K562 (cell line): ENCODE measurements around the gene COQ8A. TPM values are rescaled to one million over a fixed set of nuclear protein-coding genes. Genes with fewer than 3 reads are reported as not detected.

Experiments
- EGR1 ChIP-seq: fragments of 450-650 bp; conservative IDR thresholded peaks from 2 replicates; pipeline ENCODE4 v1.6.1; 2017; ENCODE audit warnings: mild to moderate bottlenecking
- GTF2E2 ChIP-seq: fragments of 200-800 bp; sonication (Bioruptor generic); IDR thresholded peaks from 2 replicates; pipeline ENCODE4 v1.6.1; 2016; ENCODE audit warnings: missing genetic modification characterization, missing compliant biosample characterization
- HMG20A ChIP-seq: fragments of 450-650 bp; formaldehyde crosslinking; conservative IDR thresholded peaks from 2 replicates; pipeline ENCODE4 v1.4.0; 2020; ENCODE audit warnings: mild to moderate bottlenecking, mixed read lengths
- L3MBTL2 ChIP-seq: fragments of 450-650 bp; IDR thresholded peaks from 2 replicates; pipeline ENCODE4 v1.6.1; 2016; ENCODE audit warnings: mild to moderate bottlenecking, moderate library complexity
- MED1 ChIP-seq: sonication (generic); formaldehyde crosslinking; IDR thresholded peaks from 2 replicates; pipeline ENCODE4 v1.8.1; 2023; ENCODE audit warnings: missing genetic modification reagents, borderline replicate concordance
- SMC3 ChIP-seq: conservative IDR thresholded peaks from 2 replicates; pipeline ENCODE4 v1.6.1; 2011; ENCODE audit warnings: low read depth, low read length, improper control_type of control experiment; ENCODE audit not compliant: insufficient read depth
- ZBTB8A ChIP-seq: fragments of 450-650 bp; IDR thresholded peaks from 2 replicates; pipeline ENCODE4 v1.6.1; 2018; ENCODE audit warnings: mild to moderate bottlenecking, moderate library complexity; ENCODE audit not compliant: partially characterized antibody
- ZNF561 ChIP-seq: fragments of 450-650 bp; formaldehyde crosslinking; conservative IDR thresholded peaks from 2 replicates; pipeline ENCODE4 v1.4.0; 2020; ENCODE audit warnings: mild to moderate bottlenecking, moderate library complexity
- polyA plus RNA-seq, 8 experiments: library from polyadenylated mRNA; depleted of rRNA in 4 of 8; stranded (reverse) in 5 of 8; unstranded in 3 of 8; fragments of >200 nt; fragmentation: Nextera tagmentation in 2 of 8; fragmentation: Illumina TruSeq in 1 of 8; extraction: Ambion mirVana in 2 of 8; extraction: Trizol in 1 of 8; gene quantifications; 2 replicates each; pipeline versions ENCODE4 v1.2.1 to v1.2.3, GENCODE V29; 2011 to 2014; ENCODE audit warnings: inconsistent platforms in 1 of 8, missing spikeins in 1 of 8
- total RNA-seq, 7 experiments: library from RNA; depleted of rRNA in 6 of 7; stranded (reverse); fragments of >200 nt in 6 of 7; fragmentation: Illumina TruSeq in 2 of 7; extraction: Trizol in 2 of 7; gene quantifications; 2 replicates each; pipeline versions ENCODE4 v1.2.1 to v1.2.3, GENCODE V29; 2011 to 2021; ENCODE audit warnings: low replicate concordance in 1 of 7
- TF ChIP-seq, protein P1 (sequence below): fragments of 450-650 bp; IDR thresholded peaks from 2 replicates; pipeline ENCODE4 v1.6.1; 2016; ENCODE audit warnings: low read depth
- TF ChIP-seq, protein P2 (sequence below): sonication (generic); formaldehyde crosslinking; IDR thresholded peaks from 2 replicates; pipeline ENCODE4 v1.8.1; 2022; ENCODE audit warnings: missing genetic modification reagents
- TF ChIP-seq, protein P3 (sequence below): fragments of 250-450 bp; sonication (Bioruptor Pico); IDR thresholded peaks from 2 replicates; pipeline ENCODE4 v1.4.0; 2020; ENCODE audit warnings: mild to moderate bottlenecking
- TF ChIP-seq, protein P4 (sequence below): fragments of 450-650 bp; IDR thresholded peaks from 2 replicates; pipeline ENCODE4 v1.6.1; 2017; ENCODE audit warnings: mild to moderate bottlenecking, moderate library complexity

Gene COQ8A
- total and polyA plus RNA-seq, 9 of the 15 experiments (the other 6 are each of a cell fraction or from before 2014, with no cell fraction given) = 2.6 to 54.3 (median 32.4) TPM

DNA sequence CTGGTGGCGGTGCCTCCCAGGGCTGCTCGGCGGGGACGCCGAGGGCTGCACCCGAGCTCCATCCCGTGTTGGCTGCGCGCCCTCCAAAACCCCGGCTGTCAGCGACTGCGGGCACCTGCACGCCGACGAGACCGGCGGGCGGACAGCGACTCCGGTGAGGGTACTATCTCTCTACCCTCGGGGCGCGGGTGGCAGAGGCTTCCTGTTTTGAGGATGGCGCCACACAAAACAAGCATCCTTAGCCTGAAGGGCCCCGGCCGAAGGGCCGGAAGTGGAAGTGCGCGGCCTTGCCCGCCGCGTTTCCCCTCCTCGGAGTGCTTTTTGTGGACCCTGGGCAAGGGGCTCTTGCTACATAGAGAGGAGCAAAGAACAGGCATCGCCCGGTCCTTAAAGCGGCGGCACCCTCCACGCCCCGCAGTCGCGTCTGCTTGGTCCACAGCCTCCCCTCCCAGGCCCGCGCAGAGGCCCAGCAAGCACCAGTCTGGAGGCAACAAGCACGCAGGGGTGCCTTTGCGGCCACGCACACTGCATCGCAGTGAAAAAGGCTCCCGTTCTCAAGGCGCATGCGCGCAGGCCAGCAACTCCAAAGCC lies 561 bp upstream of the COQ8A start (continued):
- TF ChIP-seq, protein P1, sequence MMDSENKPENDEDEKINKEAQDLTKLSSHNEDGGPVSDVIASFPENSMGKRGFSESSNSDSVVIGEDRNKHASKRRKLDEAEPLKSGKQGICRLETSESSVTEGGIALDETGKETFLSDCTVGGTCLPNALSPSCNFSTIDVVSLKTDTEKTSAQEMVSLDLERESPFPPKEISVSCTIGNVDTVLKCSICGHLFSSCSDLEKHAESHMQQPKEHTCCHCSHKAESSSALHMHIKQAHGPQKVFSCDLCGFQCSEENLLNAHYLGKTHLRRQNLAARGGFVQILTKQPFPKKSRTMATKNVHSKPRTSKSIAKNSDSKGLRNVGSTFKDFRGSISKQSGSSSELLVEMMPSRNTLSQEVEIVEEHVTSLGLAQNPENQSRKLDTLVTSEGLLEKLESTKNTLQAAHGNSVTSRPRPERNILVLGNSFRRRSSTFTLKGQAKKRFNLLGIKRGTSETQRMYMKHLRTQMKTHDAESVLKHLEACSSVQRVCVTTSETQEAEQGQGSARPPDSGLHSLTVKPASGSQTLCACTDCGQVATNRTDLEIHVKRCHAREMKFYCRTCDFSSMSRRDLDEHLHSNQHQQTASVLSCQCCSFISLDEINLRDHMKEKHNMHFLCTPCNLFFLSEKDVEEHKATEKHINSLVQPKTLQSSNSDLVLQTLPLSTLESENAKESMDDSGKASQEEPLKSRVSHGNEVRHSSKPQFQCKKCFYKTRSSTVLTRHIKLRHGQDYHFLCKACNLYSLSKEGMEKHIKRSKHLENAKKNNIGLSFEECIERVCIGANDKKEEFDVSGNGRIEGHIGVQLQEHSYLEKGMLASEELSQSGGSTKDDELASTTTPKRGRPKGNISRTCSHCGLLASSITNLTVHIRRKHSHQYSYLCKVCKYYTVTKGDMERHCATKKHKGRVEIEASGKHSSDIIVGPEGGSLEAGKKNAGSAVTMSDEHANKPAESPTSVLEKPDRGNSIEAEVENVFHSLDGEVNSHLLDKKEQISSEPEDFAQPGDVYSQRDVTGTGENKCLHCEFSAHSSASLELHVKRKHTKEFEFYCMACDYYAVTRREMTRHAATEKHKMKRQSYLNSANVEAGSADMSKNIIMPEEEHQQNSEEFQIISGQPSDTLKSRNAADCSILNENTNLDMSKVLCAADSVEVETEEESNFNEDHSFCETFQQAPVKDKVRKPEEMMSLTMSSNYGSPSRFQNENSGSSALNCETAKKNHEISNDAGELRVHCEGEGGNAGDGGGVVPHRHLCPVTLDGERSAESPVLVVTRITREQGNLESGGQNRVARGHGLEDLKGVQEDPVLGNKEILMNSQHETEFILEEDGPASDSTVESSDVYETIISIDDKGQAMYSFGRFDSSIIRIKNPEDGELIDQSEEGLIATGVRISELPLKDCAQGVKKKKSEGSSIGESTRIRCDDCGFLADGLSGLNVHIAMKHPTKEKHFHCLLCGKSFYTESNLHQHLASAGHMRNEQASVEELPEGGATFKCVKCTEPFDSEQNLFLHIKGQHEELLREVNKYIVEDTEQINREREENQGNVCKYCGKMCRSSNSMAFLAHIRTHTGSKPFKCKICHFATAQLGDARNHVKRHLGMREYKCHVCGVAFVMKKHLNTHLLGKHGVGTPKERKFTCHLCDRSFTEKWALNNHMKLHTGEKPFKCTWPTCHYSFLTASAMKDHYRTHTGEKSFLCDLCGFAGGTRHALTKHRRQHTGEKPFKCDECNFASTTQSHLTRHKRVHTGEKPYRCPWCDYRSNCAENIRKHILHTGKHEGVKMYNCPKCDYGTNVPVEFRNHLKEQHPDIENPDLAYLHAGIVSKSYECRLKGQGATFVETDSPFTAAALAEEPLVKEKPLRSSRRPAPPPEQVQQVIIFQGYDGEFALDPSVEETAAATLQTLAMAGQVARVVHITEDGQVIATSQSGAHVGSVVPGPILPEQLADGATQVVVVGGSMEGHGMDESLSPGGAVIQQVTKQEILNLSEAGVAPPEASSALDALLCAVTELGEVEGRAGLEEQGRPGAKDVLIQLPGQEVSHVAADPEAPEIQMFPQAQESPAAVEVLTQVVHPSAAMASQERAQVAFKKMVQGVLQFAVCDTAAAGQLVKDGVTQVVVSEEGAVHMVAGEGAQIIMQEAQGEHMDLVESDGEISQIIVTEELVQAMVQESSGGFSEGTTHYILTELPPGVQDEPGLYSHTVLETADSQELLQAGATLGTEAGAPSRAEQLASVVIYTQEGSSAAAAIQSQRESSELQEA = no peak
- TF ChIP-seq, protein P2, sequence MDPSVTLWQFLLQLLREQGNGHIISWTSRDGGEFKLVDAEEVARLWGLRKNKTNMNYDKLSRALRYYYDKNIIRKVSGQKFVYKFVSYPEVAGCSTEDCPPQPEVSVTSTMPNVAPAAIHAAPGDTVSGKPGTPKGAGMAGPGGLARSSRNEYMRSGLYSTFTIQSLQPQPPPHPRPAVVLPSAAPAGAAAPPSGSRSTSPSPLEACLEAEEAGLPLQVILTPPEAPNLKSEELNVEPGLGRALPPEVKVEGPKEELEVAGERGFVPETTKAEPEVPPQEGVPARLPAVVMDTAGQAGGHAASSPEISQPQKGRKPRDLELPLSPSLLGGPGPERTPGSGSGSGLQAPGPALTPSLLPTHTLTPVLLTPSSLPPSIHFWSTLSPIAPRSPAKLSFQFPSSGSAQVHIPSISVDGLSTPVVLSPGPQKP = no peak
- TF ChIP-seq, protein P3, sequence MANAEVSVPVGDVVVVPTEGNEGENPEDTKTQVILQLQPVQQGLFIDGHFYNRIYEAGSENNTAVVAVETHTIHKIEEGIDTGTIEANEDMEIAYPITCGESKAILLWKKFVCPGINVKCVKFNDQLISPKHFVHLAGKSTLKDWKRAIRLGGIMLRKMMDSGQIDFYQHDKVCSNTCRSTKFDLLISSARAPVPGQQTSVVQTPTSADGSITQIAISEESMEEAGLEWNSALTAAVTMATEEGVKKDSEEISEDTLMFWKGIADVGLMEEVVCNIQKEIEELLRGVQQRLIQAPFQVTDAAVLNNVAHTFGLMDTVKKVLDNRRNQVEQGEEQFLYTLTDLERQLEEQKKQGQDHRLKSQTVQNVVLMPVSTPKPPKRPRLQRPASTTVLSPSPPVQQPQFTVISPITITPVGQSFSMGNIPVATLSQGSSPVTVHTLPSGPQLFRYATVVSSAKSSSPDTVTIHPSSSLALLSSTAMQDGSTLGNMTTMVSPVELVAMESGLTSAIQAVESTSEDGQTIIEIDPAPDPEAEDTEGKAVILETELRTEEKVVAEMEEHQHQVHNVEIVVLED (CRISPR knock-in tag) = no peak
- TF ChIP-seq ZBTB8A = no peak
- no peak for TF ChIP-seq ZNF561 (CRISPR knock-in tag)
- TF ChIP-seq HMG20A (CRISPR knock-in tag) = no peak
- no peak for TF ChIP-seq MED1 (CRISPR knock-in tag)
- peak; percentile 86; the same call in 1 of the 2 replicates for TF ChIP-seq GTF2E2
- TF ChIP-seq SMC3 = no peak
- TF ChIP-seq, protein P4, sequence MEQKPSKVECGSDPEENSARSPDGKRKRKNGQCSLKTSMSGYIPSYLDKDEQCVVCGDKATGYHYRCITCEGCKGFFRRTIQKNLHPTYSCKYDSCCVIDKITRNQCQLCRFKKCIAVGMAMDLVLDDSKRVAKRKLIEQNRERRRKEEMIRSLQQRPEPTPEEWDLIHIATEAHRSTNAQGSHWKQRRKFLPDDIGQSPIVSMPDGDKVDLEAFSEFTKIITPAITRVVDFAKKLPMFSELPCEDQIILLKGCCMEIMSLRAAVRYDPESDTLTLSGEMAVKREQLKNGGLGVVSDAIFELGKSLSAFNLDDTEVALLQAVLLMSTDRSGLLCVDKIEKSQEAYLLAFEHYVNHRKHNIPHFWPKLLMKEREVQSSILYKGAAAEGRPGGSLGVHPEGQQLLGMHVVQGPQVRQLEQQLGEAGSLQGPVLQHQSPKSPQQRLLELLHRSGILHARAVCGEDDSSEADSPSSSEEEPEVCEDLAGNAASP = no peak
- TF ChIP-seq L3MBTL2 = 0 out of 2 replicates have a peak, but pooled peaks have one; percentile 94
- TF ChIP-seq EGR1 = no peak
